ENCODE measurements around the gene FXYD2.

- TF ChIP-seq CTCF (IDR thresholded peaks at IDR 0.05), result no peak
- no peak for TF ChIP-seq POLR2A (IDR thresholded peaks at IDR 0.05)
- no peak for TF ChIP-seq EP300 (IDR thresholded peaks at IDR 0.05)
- TF ChIP-seq POLR2AphosphoS5 (IDR thresholded peaks at IDR 0.05), result no peak
Observed at GRCh38 chr11:117872420-117872961, 47.9 kb upstream of the FXYD2 start.

Measured in suprapubic skin (tissue), 4 donors.